Colonic mucosa (tissue), 4 donors: ENCODE data around the gene TRIM66. TPM values are rescaled to one million over a fixed set of nuclear protein-coding genes. Genes with fewer than 3 reads are reported as not detected.

Source experiments
- DNase-seq: peaks from one replicate; pipeline ENCODE4 v3.0.0-alpha.2; 2020
- H3K27ac ChIP-seq: fragments of 200-600 bp; one replicate; pipeline ENCODE4 v1.8.0; 2021
- H3K27me3 ChIP-seq: fragments of 200-600 bp; one replicate; pipeline ENCODE4 v1.8.0; 2021
- H3K36me3 ChIP-seq: fragments of 200-600 bp; one replicate; pipeline ENCODE4 v1.8.0; 2021
- H3K4me1 ChIP-seq: fragments of 200-600 bp; one replicate; pipeline ENCODE4 v1.8.0; 2021; ENCODE audit warnings: mild to moderate bottlenecking
- H3K4me3 ChIP-seq: fragments of 200-600 bp; one replicate; pipeline ENCODE4 v1.8.0; 2021
- H3K9ac ChIP-seq, 2 donors: one replicate each; pipeline ENCODE4 v1.7.0; 2013; ENCODE audit warnings: control low read depth in 2 of 2, low read depth in 2 of 2, low read length in 2 of 2
- H3K9me3 ChIP-seq: fragments of 200-600 bp; one replicate; pipeline ENCODE4 v1.8.0; 2021
- CTCF ChIP-seq: fragments of 200-600 bp; IDR thresholded peaks from one replicate; pipeline ENCODE4 v1.8.0; 2022; ENCODE audit warnings: antibody characterized with exemption, mild to moderate bottlenecking
- intact Hi-C: fragments of 100-400 bp; cut with DNase I; formaldehyde crosslinking; loops from one replicate; pipeline ENCODE4 v1.14.1; 2022
- total RNA-seq, 2 donors: library from RNA; stranded (reverse); fragmentation: NEBNext Ultra II Directional in 1 of 2; extraction: Animal tissue kit (Norgen Biotek cat#: 25700) in 1 of 2; gene quantifications; one replicate each; pipeline ENCODE4 v1.2.1, GENCODE V29; 2021
- donor health status: healthy.
- donor health status: DM: no; HTN: no; CAD: no.
- donor health status: DM: no; HTN: no; CAD: no.

The TRIM66 gene
- total RNA-seq, 2 donors from 2014 or later = 5.9 to 10.6 TPM

DNA sequence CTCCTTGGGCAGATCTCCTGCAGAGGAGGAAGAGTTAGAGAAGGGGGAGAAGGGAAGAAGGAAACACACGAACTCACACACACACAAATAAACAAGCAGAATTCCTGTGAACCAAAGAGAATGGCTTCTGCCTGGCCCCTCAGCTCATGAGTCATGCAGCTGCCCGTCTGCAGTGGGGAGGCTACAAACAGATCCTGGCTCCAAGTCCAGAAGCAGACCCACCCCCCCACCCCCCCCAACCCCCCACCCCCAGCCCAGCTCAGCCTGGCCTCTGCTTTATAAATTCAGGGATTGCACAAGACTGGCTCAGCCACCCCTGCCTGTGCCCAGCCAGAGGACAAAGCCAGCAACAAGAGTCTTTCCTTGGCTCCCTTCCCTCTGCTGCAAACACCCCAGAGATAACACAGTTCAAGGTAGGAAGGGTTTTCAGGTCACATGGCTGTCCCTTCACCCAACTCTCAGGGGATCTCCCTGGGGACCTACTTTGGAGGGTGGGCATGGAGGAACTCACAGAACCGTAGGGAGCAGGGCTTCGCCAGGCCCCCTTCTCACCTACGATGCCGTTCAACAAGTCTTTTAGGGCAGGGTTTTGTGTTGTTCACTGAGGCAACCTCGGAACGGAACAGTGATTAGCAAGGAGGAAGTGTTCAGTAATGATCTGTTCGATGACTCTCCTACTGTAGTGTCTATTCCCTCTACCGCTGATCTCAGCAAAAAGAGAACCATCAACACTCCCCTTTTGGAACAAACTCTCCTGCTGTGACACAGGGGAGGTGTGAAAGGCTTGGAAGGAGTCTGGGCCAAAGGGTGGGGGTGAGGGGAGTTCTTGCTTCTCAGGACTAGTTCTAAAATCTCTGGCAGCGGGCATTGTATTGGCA, 35.6 kb upstream of the TRIM66 start:
- Histone ChIP-seq H3K36me3 (no peaks in the 10 kb centered on the region), H3K9me3 (no peaks in the 10 kb centered on the region), H3K9ac (peak overlapping the region in 1 of 2 donors; percentile 51), H3K4me3 (no peak overlapping the region), H3K4me1 (peaks cover 15% of the 10 kb centered on the region), H3K27ac (peak overlapping the region; percentile 71), H3K27me3 (no peaks in the 10 kb centered on the region)
- DNase-seq = no peak
- intact Hi-C loops = no loop called here
- no peak for TF ChIP-seq CTCF

DNA sequence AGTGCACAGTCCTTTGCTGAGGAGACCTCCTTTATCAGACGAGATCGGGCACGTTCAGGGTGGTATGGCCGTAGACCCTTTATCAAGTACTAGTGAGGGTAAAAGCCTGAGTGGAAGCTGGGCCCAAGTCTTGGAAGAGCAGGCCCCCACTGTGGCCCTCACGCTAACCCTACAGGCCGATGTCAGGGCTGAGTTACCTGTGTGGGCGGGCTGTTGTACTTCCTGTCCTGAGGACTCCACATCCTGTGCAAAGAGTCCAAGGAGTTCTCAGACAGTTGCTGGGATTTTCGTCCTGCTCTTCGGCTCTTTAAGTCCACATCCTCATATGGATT, 35.0 kb upstream of the TRIM66 start:
- intact Hi-C loops = no loop called here
- no peak for DNase-seq
- Histone ChIP-seq H3K27me3 (no peaks in the 10 kb centered on the region), H3K36me3 (no peaks in the 10 kb centered on the region), H3K9me3 (no peaks in the 10 kb centered on the region), H3K27ac (peak overlapping the region; percentile 71), H3K4me1 (peaks cover 15% of the 10 kb centered on the region), H3K4me3 (no peak overlapping the region), H3K9ac (peak overlapping the region; percentile 38 to 48)
- no peak for TF ChIP-seq CTCF

- DNase-seq = no peak
Observed at GRCh38 chr11:8715501-8715900, 33.0 kb upstream of the TRIM66 start.

GRCh38 chr11:8714622-8715225, 32.3 kb upstream of the TRIM66 start:
- Histone ChIP-seq H3K9me3 (no peaks in the 10 kb centered on the region), H3K9ac (no peak overlapping the region), H3K4me3 (no peak overlapping the region), H3K27ac (no peak overlapping the region), H3K36me3 (no peaks in the 10 kb centered on the region), H3K27me3 (no peaks in the 10 kb centered on the region), H3K4me1 (no peaks in the 10 kb centered on the region)
- DNase-seq = no peak
- TF ChIP-seq CTCF = no peak
- intact Hi-C loops = no loop called here

More at GRCh38 chr11:8715501-8715900, 33.0 kb upstream of the TRIM66 start:
- Histone ChIP-seq H3K36me3 (no peaks in the 10 kb centered on the region), H3K9ac (no peak overlapping the region), H3K27me3 (no peaks in the 10 kb centered on the region), H3K27ac (no peak overlapping the region), H3K4me1 (peaks cover 3% of the 10 kb centered on the region), H3K4me3 (no peak overlapping the region), H3K9me3 (no peaks in the 10 kb centered on the region)
- no peak for TF ChIP-seq CTCF
- intact Hi-C loops = no loop called here

GRCh38 chr11:8713760-8714454, 31.4 kb upstream of the TRIM66 start:
- H3K4me3 ChIP-seq = no peak overlapping the region
- no peaks in the 10 kb centered on the region for H3K4me1 ChIP-seq
- TF ChIP-seq CTCF = no peak
- intact Hi-C loops = no loop called here
- no peaks in the 10 kb centered on the region for H3K36me3 ChIP-seq
- no peak overlapping the region for H3K27ac ChIP-seq
- no peak overlapping the region for H3K9ac ChIP-seq
- no peak for DNase-seq
- H3K27me3 ChIP-seq = no peaks in the 10 kb centered on the region
- H3K9me3 ChIP-seq = no peaks in the 10 kb centered on the region
